Stimulated activated effector memory CD8-positive, alpha-beta T cell treated with anti-CD3 and anti-CD28 coated beads, Interleukin-12 subunit alpha, Interleukin-12 subunit beta, amount 100 ng/mL, for 72 hours (primary cell): Measurements from ENCODE around the gene SPECC1L.

Experiments used
- ATAC-seq: fragments of 150-1000 bp; cut with Tn5 transposase; 2 replicates; pipeline ENCODE4 v1.10.0; 2021
- DNase-seq, 2 donors: peaks; one replicate each; pipeline ENCODE4 v3.0.0; 2021 to 2022; ENCODE audit warnings: low spot score in 2 of 2
- H3K27ac Mint-ChIP-seq: one replicate; pipeline ENCODE4 v1.8.0; 2022; ENCODE audit warnings: mild to moderate bottlenecking, mixed read lengths
- H3K36me3 Mint-ChIP-seq: one replicate; pipeline ENCODE4 v1.8.0; 2022; ENCODE audit warnings: mild to moderate bottlenecking, mixed read lengths
- H3K4me1 Mint-ChIP-seq: one replicate; pipeline ENCODE4 v1.8.0; 2022; ENCODE audit warnings: mixed read lengths
- H3K4me3 Mint-ChIP-seq: one replicate; pipeline ENCODE4 v1.8.0; 2022; ENCODE audit warnings: mild to moderate bottlenecking, mixed read lengths
- H3K9me3 Mint-ChIP-seq: one replicate; pipeline ENCODE4 v1.8.0; 2022; ENCODE audit warnings: mixed read lengths

SPECC1L gene

DNA sequence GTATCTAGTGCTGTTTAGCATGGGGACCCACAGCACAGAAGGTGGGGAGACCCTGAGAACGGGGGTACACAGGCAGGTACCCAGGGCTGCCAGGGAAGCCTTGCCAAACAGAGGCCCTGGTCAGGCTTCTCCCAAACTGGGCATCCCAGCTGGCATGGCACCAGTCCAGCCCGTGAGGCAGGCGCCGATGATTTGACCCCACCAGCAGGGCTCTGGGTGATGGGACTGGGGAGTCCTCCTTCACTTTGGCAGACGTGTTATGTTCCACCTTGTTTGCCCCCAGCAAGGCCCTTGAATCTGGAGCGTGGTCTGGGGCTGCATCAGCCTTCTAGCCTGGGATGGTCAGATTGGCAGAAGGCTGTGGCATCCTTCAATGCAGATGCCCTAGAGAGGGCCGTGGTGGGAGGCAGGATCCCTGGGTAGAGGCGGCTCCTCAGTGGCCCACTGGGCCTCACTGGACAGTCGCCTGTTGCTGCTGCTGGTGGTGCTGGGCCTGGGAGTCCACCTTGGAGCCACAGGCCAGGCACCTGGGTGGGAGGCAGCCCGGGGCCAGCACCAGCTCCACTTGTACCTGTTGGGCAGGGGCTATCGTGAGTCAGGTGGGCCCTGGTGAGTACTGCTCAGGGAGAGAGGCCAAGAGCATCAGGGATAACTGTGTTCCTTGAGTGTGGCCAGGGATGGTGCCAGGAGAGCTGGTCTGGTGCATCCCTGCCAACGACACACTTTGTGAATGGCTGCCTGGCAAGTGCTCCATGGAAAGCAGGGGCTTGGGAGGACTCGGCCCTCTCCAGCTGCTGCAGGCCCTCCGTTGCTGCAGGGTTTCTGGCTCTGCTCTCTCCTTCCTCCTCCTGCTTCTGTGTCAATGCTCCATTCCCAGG, 160.0 kb downstream of the SPECC1L start:
- H3K36me3 Mint-ChIP-seq: peaks cover 50% of the 10 kb centered on the region
- DNase-seq (no peak), ATAC-seq (no peak)
- H3K27ac Mint-ChIP-seq: peak overlapping the region; percentile 98
- H3K9me3 Mint-ChIP-seq: no peaks in the 10 kb centered on the region
- H3K4me1 Mint-ChIP-seq: peaks cover 96% of the 10 kb centered on the region
- H3K4me3 Mint-ChIP-seq: peak overlapping the region; percentile 81

DNA sequence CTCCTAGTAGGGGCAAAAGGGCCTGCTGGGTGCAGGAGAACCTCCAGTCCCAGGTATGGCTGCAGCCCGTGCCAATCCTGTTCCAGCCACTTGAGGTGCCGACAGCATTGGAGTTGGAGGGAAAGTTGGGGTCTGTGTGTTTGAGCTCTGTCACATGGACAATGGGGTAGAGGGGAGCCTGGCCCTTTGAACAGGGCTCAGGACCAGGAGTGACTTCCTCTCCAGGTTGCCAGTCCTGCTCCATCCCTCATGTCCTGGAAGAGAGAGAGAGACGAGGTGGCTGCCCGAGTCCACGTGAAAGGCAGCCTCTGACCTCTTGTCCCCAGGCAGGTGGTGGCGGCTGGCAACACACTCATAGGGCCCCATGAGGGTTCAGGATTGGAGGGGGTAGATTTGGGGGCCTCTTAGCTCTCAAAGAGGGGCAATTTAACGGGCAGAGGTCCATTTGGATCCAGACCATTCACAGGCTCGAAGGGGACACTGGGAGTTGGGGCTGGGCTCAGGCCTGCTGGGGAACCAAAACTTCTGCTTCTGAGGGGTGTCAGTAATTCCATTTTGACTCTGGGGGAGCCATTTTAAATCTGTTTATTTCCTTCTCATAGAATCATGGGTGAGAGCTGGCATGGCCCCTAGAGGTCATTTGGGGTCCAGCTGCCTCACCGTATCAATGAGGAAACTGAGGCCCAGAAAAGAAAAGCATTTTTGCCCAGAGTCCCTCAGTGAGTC, 160.8 kb downstream of the SPECC1L start:
- H3K4me1 Mint-ChIP-seq: peaks cover 94% of the 10 kb centered on the region
- peak overlapping the region; percentile 98 for H3K27ac Mint-ChIP-seq
- no peaks in the 10 kb centered on the region for H3K9me3 Mint-ChIP-seq
- peak overlapping the region; percentile 33 for H3K4me3 Mint-ChIP-seq
- peaks cover 58% of the 10 kb centered on the region for H3K36me3 Mint-ChIP-seq
- ATAC-seq (no peak), DNase-seq (no peak)

DNA sequence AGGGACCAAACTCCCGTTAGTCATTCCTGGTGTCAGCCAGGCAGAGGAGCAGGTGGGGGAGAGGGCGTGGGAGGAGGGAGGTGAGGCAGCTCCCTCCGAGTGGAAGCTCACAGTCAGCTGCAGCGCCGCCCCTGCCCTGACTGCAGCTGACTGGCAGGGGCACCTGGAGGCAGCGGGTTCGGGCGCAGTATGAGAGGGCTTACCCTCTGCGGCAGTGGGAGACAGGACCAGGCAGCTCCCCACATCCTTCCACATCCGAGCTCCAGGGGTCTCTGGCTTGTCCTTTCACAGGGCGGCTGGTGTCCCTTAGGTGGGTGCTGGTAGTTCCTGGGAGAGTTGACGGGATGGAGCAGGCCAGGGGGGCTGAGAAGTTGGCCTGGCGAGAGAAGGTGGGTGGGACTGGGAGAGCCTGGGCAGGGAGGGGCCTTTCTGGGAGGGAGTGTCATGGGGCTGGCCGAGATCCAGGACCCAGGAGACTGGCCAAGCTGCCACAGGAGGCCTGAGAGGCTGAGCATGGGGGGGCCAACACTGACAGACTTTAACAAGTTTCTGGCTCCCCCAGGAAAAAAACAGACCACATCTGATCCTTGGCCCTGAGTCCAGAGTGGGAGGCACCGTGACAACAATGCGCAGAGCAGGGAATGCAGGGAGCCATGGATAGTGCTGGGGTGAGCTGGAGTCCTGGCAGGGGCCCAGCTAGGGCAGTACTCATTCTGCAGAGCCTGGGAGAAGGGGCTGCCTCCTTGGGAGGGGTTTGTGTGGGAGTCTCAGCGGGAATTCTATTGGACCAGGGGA, 161.6 kb downstream of the SPECC1L start:
- H3K4me3 Mint-ChIP-seq: peak overlapping the region; percentile 33
- peaks cover 94% of the 10 kb centered on the region for H3K4me1 Mint-ChIP-seq
- peaks cover 60% of the 10 kb centered on the region for H3K36me3 Mint-ChIP-seq
- H3K27ac Mint-ChIP-seq: peak overlapping the region; percentile 98
- ATAC-seq (no peak), DNase-seq (no peak)
- no peaks in the 10 kb centered on the region for H3K9me3 Mint-ChIP-seq

DNA sequence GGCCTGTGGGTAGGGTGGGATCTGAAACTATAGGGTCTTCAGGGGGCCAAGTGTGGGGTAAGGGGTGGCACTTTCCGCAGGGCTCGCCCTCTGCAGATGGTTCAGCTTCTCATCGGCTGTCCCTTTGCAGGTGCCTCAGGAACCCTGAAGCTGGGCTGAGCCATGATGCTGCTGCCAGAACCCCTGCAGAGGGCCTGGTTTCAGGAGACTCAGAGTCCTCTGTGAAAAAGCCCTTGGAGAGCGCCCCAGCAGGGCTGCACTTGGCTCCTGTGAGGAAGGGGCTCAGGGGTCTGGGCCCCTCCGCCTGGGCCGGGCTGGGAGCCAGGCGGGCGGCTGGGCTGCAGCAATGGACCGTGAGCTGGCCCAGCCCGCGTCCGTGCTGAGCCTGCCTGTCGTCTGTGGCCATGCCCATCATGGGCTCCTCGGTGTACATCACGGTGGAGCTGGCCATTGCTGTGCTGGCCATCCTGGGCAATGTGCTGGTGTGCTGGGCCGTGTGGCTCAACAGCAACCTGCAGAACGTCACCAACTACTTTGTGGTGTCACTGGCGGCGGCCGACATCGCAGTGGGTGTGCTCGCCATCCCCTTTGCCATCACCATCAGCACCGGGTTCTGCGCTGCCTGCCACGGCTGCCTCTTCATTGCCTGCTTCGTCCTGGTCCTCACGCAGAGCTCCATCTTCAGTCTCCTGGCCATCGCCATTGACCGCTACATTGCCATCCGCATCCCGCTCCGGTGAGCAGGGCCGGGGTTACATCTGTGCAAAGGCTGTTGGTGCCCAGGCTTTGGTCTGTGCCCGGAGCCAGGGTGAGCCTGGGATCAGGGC, 162.6 kb downstream of the SPECC1L start:
- peaks cover 59% of the 10 kb centered on the region for H3K36me3 Mint-ChIP-seq
- H3K4me3 Mint-ChIP-seq: peak overlapping the region; percentile 71
- ATAC-seq (no peak), DNase-seq (no peak)
- peaks cover 95% of the 10 kb centered on the region for H3K4me1 Mint-ChIP-seq
- H3K27ac Mint-ChIP-seq: peak overlapping the region; percentile 98
- H3K9me3 Mint-ChIP-seq: no peaks in the 10 kb centered on the region

DNA sequence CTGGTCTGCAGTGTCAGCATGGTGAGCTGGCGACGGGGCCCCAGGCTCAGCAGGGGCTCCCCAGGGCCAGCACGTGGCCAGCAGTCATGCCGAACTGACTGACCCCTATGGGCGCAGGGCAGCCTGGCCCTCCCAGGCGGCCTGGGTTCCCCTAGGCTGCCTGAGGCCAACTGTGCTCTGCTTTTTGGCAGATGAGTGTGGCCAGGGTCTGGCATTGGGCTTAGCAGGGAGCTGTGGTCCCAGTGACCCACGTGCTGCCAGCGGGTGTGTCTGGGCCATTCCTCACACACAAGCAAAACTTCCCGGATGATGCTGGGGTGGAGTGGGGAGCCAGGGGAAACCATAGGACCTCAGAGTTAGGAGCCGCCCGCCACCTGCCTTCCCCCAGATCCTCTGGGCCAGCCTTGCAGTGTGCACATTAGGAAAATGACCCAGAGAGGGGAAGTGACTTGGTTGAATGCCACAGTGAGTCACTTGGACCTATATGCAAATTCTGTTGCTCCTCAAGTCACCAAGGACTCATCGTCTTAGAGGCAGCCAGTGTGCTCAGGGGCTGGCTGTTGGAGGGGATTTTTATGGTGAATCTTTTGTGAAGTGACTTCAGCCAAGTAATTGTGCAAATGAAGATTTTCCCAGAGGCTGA, 163.3 kb downstream of the SPECC1L start:
- Mint-ChIP-seq H3K4me1 (peaks cover 91% of the 10 kb centered on the region), H3K4me3 (peak overlapping the region; percentile 71), H3K36me3 (peaks cover 60% of the 10 kb centered on the region), H3K9me3 (no peaks in the 10 kb centered on the region), H3K27ac (peak overlapping the region; percentile 98)
- ATAC-seq (peak; percentile 88), DNase-seq (no peak)

DNA sequence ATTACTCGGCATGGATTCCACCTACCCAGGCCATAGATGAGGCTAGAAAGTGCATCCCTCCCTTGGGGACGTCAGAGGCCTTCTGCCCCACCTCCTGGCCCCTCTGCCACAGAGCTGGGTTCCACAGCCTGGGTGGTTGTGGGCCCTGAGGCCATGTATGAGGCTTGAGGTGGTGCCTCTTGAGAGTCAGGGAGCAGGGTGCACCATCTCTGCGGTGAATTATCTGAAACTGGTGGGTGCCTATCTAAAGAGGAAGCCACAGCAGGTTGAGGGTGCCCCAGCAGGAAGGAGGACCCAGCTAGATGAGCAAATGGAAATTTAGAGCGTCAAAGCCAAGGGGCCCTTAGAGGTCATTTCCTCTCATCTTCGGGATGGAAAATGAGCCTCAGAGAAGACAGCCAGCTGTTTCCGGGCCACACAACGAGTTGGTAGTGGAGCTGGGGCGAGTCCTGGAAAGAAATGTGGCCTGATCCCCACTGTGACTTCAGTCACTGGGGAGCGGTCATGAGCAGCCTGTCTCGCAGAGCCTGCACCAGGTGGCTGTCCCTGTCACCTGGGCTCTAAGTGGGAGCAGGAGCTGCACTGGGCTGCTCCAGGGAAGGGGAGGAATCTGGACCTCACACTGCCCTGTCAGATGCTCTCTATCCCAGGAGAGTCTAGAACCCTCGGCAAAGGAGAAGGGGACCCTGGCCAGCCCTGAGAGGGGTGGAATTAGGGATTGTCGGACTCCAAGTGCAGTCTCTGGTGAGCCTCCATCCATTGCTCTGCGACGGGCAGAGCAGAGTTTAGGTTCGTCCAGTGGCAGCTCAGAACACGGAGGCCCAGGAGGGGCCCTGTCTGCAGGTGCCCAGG, 164.1 kb downstream of the SPECC1L start:
- Mint-ChIP-seq H3K4me3 (peak overlapping the region; percentile 71), H3K4me1 (peaks cover 84% of the 10 kb centered on the region), H3K9me3 (no peaks in the 10 kb centered on the region), H3K36me3 (peaks cover 67% of the 10 kb centered on the region), H3K27ac (peak overlapping the region; percentile 98)
- ATAC-seq: peak; percentile 84
- peak; percentile 65 to 86 for DNase-seq

DNA sequence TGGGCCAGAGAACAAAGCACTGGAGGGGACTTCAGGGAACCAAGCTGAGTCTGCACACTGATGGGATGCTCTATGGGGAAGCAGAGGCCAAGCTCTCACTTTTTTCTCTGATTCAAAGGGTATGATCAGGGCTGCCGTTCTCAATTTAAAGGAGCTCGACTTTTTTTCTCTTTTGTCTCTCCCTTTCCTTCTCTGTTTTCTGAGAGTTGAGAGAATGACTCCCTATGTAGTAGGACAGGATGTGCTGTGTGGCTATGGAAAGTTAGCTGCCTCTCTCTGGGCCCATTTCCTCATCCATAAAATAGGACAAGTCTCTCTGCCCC, 164.7 kb downstream of the SPECC1L start:
- DNase-seq (no peak), ATAC-seq (no peak)
- peaks cover 80% of the 10 kb centered on the region for H3K4me1 Mint-ChIP-seq
- peak overlapping the region; percentile 98 for H3K27ac Mint-ChIP-seq
- H3K4me3 Mint-ChIP-seq: peak overlapping the region; percentile 71
- peaks cover 70% of the 10 kb centered on the region for H3K36me3 Mint-ChIP-seq
- no peaks in the 10 kb centered on the region for H3K9me3 Mint-ChIP-seq

DNA sequence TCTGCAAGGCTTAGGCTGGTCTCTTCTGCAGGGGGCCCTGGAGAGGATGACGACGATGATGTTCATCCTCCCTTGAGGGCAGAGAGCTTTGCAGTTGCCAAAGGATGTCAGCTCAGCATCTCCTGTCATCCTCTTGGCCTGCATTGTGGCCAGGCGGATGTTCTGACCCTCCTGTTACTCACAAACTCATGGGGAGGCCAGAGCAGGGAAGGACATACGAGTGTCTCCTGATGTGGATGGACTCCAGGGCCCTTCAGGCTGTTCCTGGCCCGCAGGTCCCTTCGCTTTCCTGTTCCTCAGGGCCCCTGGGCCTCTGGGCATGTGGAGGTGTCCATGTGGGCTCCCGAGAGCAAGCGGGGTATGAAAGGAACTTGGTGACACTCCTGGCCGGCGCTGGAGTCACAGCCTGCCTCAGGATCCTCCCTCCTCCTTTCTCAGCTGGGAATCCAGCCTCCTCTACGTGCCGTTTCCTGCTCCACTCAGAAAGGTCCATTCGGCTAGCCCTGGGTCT, 165.3 kb downstream of the SPECC1L start:
- Mint-ChIP-seq H3K4me1 (peaks cover 80% of the 10 kb centered on the region), H3K36me3 (peaks cover 77% of the 10 kb centered on the region), H3K4me3 (peak overlapping the region; percentile 71), H3K9me3 (no peaks in the 10 kb centered on the region), H3K27ac (peak overlapping the region; percentile 98)
- ATAC-seq (no peak), DNase-seq (no peak)

DNA sequence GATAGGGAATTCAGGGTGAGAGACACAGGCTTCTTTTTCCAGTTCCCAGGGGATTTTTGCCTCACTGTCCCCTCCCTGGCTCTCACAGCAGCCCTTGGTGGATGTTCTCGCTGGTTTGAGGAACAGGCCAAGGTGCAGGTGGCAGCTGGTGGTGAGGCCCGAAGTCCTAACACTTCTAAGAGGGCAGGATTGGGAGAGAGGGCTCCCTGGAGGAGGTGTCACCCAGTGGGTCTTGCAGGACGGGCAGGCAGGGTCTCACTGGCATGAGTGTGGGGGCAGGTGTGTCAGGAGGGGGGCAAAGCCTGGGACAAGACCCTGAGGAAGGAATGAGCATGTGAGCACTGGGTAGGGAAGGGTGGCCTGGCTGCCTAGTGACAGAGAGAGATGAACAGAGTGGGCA, 165.9 kb downstream of the SPECC1L start:
- peaks cover 77% of the 10 kb centered on the region for H3K4me1 Mint-ChIP-seq
- no peak for DNase-seq
- no peaks in the 10 kb centered on the region for H3K9me3 Mint-ChIP-seq
- peak overlapping the region; percentile 71 for H3K4me3 Mint-ChIP-seq
- ATAC-seq: no peak
- peaks cover 83% of the 10 kb centered on the region for H3K36me3 Mint-ChIP-seq
- H3K27ac Mint-ChIP-seq: peak overlapping the region; percentile 98

DNA sequence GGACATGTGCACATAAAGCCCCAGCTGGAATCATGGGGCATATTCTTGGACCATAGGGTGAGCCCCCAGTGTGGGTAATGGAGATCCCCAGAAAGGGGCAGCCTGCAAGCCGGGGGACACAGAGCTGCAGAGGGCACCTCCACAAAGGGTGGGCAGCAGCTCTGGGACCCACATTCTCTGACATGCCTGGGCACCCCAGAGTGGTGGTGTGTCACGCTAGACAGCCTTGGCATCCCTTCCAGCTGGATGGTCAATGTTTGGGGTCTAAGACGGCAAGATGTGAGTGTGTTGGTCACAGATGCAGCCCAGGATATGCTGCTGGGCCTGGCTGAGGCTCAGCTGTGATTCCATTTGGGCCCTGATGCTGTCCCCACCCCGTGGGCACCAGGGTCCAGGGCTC, 166.5 kb downstream of the SPECC1L start:
- DNase-seq (no peak), ATAC-seq (no peak)
- Mint-ChIP-seq H3K36me3 (peaks cover 88% of the 10 kb centered on the region), H3K27ac (peak overlapping the region; percentile 98), H3K4me1 (peaks cover 71% of the 10 kb centered on the region), H3K9me3 (no peaks in the 10 kb centered on the region), H3K4me3 (peak overlapping the region; percentile 71)

DNA sequence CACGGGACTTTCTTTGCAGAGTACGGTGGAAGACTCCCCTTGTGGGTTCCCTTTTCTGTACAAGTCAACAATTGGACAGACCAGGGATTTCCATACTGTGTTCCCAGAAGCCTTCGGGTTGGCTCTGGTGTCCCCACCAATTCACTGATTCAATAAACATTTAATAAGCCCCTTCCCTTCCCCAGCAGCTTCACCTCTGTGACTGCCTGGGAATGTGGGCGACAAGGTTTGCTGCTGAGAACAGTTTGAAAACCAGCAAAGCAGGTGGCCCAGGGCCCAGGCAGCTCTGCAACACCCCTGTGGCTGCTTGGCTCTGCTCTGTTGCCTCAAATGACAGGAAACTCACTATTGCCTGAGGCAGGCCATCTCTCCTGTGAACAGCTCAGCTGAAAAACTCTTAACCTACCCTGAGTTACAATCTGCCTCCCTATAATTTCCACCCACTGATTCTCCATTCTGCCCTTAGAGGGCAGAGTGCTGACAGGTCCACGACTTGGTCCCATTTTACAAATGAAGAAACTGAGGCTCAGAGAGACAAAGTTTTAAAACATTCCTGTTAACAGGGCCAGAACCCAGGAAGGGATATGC, 167.2 kb downstream of the SPECC1L start:
- Mint-ChIP-seq H3K36me3 (peaks cover 90% of the 10 kb centered on the region), H3K4me1 (peaks cover 70% of the 10 kb centered on the region), H3K27ac (peak overlapping the region; percentile 98), H3K4me3 (peak overlapping the region; percentile 13), H3K9me3 (no peaks in the 10 kb centered on the region)
- ATAC-seq: no peak
- no peak for DNase-seq

DNA sequence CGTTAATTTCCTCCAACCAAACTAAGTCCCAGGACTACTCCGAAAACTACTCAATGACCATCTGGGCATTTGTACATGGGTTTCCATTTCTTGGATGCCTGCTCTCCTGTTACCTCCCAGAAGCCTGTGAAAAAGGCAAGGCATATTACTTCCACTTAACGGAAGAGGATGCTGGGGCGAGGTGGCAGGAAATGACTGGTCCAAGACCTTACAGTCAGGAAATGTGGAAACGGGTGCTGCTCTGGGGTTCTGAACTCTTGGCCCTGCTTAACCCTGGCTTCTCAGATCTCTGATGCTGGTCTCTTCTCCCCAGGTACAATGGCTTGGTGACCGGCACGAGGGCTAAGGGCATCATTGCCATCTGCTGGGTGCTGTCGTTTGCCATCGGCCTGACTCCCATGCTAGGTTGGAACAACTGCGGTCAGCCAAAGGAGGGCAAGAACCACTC, 169.7 kb downstream of the SPECC1L start:
- no peak for ATAC-seq
- no peak for DNase-seq
- H3K4me1 Mint-ChIP-seq: peaks cover 64% of the 10 kb centered on the region
- peaks cover 89% of the 10 kb centered on the region for H3K36me3 Mint-ChIP-seq
- H3K4me3 Mint-ChIP-seq: no peak overlapping the region
- no peaks in the 10 kb centered on the region for H3K9me3 Mint-ChIP-seq
- H3K27ac Mint-ChIP-seq: peak overlapping the region; percentile 85
